Activated CD4-positive, alpha-beta memory T cell treated with anti-CD3 and anti-CD28 coated beads for 36 hours (primary cell): ENCODE results near the gene ZFP1. TPM values are rescaled to one million over a fixed set of nuclear protein-coding genes. Genes with fewer than 3 reads are reported as not detected.

Experiments
- CTCF ChIA-PET: fragments of 350-600 bp; sonication (Branson Sonifier 250); formaldehyde crosslinking; loops from one replicate; lab custom pipeline; 2021; ENCODE audit warnings: antibody characterized with exemption, inconsistent platforms; lab: Charles Lee
- POLR2A ChIA-PET: fragments of 350-600 bp; sonication (Branson Sonifier 250); formaldehyde crosslinking; loops from one replicate; lab custom pipeline; 2021; ENCODE audit warnings: antibody characterized with exemption; lab: Charles Lee
- DNase-seq: peaks from one replicate; pipeline ENCODE4 v3.0.0-alpha.2; 2020
- H3K27ac Mint-ChIP-seq: one replicate; pipeline ENCODE4 v1.8.0; 2021; ENCODE audit warnings: mixed read lengths
- H3K27me3 Mint-ChIP-seq: one replicate; pipeline ENCODE4 v1.8.0; 2021; ENCODE audit warnings: mixed read lengths
- H3K36me3 Mint-ChIP-seq: one replicate; pipeline ENCODE4 v1.8.0; 2021; ENCODE audit warnings: mixed read lengths
- H3K4me1 Mint-ChIP-seq: one replicate; pipeline ENCODE4 v1.8.0; 2021; ENCODE audit warnings: low read depth, mixed read lengths
- H3K4me3 Mint-ChIP-seq: one replicate; pipeline ENCODE4 v1.8.0; 2021; ENCODE audit warnings: mild to moderate bottlenecking, mixed read lengths
- H3K9me3 Mint-ChIP-seq: one replicate; pipeline ENCODE4 v1.8.0; 2021; ENCODE audit warnings: mixed read lengths
- intact Hi-C: fragments of 100-400 bp; cut with micrococcal nuclease; formaldehyde crosslinking; loops from one replicate; pipeline ENCODE4 v1.15.1; 2023
- total RNA-seq, 2 experiments: library from RNA; stranded (reverse); gene quantifications; one replicate each; pipeline ENCODE4 v1.2.3, GENCODE V29; 2021

Gene ZFP1
- 10 to 100 TPM; 17.2 to 19.4 TPM for total RNA-seq

- ChIA-PET CTCF (no interaction called here), POLR2A (no interaction called here)
- peak within 1 kb of the TSS; percentile 87 for H3K4me3 Mint-ChIP-seq
- peak within 1 kb of the TSS; percentile 76 for H3K27ac Mint-ChIP-seq
- H3K4me1 Mint-ChIP-seq = peaks cover 29% of the 10 kb centered on the region
- DNase-seq = peak; percentile 96
- intact Hi-C loops = loop anchor here (1.0 to 5.0 kb wide), 4 partner anchors 38 to 851 kb away; partner anchors contain the start of genes CFDP1, PSMD7 and TMEM170A
- peaks cover 36% of the 10 kb centered on the region for H3K36me3 Mint-ChIP-seq
- H3K9me3 Mint-ChIP-seq = peaks cover 27% of the 10 kb centered on the region
- no peaks in the 10 kb centered on the region for H3K27me3 Mint-ChIP-seq
Observed at GRCh38 chr16:75148311-75149195, at the start of gene ZFP1. TSS of gene ZFP1 (plus strand) at chr16:75148524. CDS start at chr16:75152952, 4,428 bp downstream.

- no peak for DNase-seq
- ChIA-PET POLR2A (interaction anchor here (0.6 to 4.7 kb wide), 8 partner anchors 11 to 549 kb away, joined by 3 to 56 read pairs (median 4); partner anchors contain the start of genes KARS1, MLKL, TERF2IP and WDR59), CTCF (interaction anchor here (1.5 to 6.4 kb wide), 5 partner anchors 11 to 237 kb away, joined by 4 to 79 read pairs (median 7); partner anchors contain the start of gene ZNRF1)
- Mint-ChIP-seq H3K36me3 (peaks cover 6% of the 10 kb centered on the region), H3K27me3 (no peaks in the 10 kb centered on the region), H3K9me3 (peaks cover 2% of the 10 kb centered on the region), H3K27ac (peak overlapping the region; percentile 92), H3K4me3 (peak overlapping the region; percentile 50), H3K4me1 (peaks cover 54% of the 10 kb centered on the region)
- intact Hi-C loops = loop anchor here (1.0 to 5.0 kb wide), 2 partner anchors 10 to 37 kb away; no protein-coding TSS in a partner anchor
Observed at GRCh38 chr16:75099075-75099667, 49.2 kb upstream of the ZFP1 start.

- peaks cover 14% of the 10 kb centered on the region for H3K36me3 Mint-ChIP-seq
- ChIA-PET CTCF (interaction anchor here (1.3 to 6.4 kb wide), 3 partner anchors 10 to 102 kb away, joined by 3 to 79 read pairs (median 20); partner anchors contain the start of gene ZNRF1), POLR2A (interaction anchor here (0.5 to 4.7 kb wide), 6 partner anchors 10 to 386 kb away, joined by 3 to 56 read pairs (median 4); partner anchors contain the start of gene WDR59)
- H3K9me3 Mint-ChIP-seq = peaks cover 2% of the 10 kb centered on the region
- H3K27ac Mint-ChIP-seq = peak overlapping the region; percentile 92
- H3K4me1 Mint-ChIP-seq = peaks cover 57% of the 10 kb centered on the region
- peak overlapping the region; percentile 50 for H3K4me3 Mint-ChIP-seq
- DNase-seq = peak; percentile 76
- H3K27me3 Mint-ChIP-seq = no peaks in the 10 kb centered on the region
- intact Hi-C loops = loop anchor here (1.0 to 5.0 kb wide), 2 partner anchors 9 to 38 kb away; no protein-coding TSS in a partner anchor
Observed at GRCh38 chr16:75099738-75100602, 48.4 kb upstream of the ZFP1 start.

- peaks cover 63% of the 10 kb centered on the region for H3K4me1 Mint-ChIP-seq
- peaks cover 14% of the 10 kb centered on the region for H3K36me3 Mint-ChIP-seq
- ChIA-PET POLR2A (interaction anchor here (1.2 to 4.7 kb wide), 2 partner anchors 9 to 57 kb away, joined by 3 to 56 read pairs; no protein-coding TSS in a partner anchor), CTCF (interaction anchor here (1.3 to 6.4 kb wide), 3 partner anchors 9 to 103 kb away, joined by 3 to 79 read pairs (median 20); partner anchors contain the start of gene ZNRF1)
- intact Hi-C loops = no loop called here
- DNase-seq = no peak
- H3K27ac Mint-ChIP-seq = no peak overlapping the region
- peaks cover 2% of the 10 kb centered on the region for H3K9me3 Mint-ChIP-seq
- no peak overlapping the region for H3K4me3 Mint-ChIP-seq
- no peaks in the 10 kb centered on the region for H3K27me3 Mint-ChIP-seq
Observed at GRCh38 chr16:75100603-75100990, 47.7 kb upstream of the ZFP1 start.

GRCh38 chr16:75101635-75102034 lies 46.7 kb upstream of the ZFP1 start:
- H3K27ac Mint-ChIP-seq = no peak overlapping the region

GRCh38 chr16:75102595-75102994 lies 45.7 kb upstream of the ZFP1 start:
- CTCF ChIA-PET = interaction anchor here (2.1 kb wide), 1 partner anchor 104 kb away, joined by 7 read pairs; the partner anchor contains the start of gene ZNRF1
- intact Hi-C loops = no loop called here
- no peak for DNase-seq
- H3K9me3 Mint-ChIP-seq = peaks cover 2% of the 10 kb centered on the region
- H3K27me3 Mint-ChIP-seq = no peaks in the 10 kb centered on the region
- H3K27ac Mint-ChIP-seq = no peak overlapping the region
- no peak overlapping the region for H3K4me3 Mint-ChIP-seq
- POLR2A ChIA-PET = no interaction called here
- peaks cover 62% of the 10 kb centered on the region for H3K4me1 Mint-ChIP-seq
- peaks cover 17% of the 10 kb centered on the region for H3K36me3 Mint-ChIP-seq

More at GRCh38 chr16:75101635-75102034, 46.7 kb upstream of the ZFP1 start:
- intact Hi-C loops = no loop called here
- peaks cover 18% of the 10 kb centered on the region for H3K36me3 Mint-ChIP-seq
- H3K4me3 Mint-ChIP-seq = no peak overlapping the region
- ChIA-PET CTCF (interaction anchor here (2.1 to 6.4 kb wide), 2 partner anchors 8 to 103 kb away, joined by 7 to 79 read pairs; partner anchors contain the start of gene ZNRF1), POLR2A (interaction anchor here (0.6 kb wide), 1 partner anchor 29 kb away, joined by 3 read pairs; no protein-coding TSS in a partner anchor)
- no peak for DNase-seq
- H3K4me1 Mint-ChIP-seq = peaks cover 63% of the 10 kb centered on the region
- peaks cover 2% of the 10 kb centered on the region for H3K9me3 Mint-ChIP-seq
- H3K27me3 Mint-ChIP-seq = no peaks in the 10 kb centered on the region

- intact Hi-C loops = no loop called here
- CTCF ChIA-PET = no interaction called here
- no peak overlapping the region for H3K27ac Mint-ChIP-seq
- H3K36me3 Mint-ChIP-seq = peaks cover 25% of the 10 kb centered on the region
- peaks cover 2% of the 10 kb centered on the region for H3K9me3 Mint-ChIP-seq
- H3K27me3 Mint-ChIP-seq = no peaks in the 10 kb centered on the region
- POLR2A ChIA-PET = interaction anchor here (0.6 kb wide), 1 partner anchor 38 kb away, joined by 3 read pairs; no protein-coding TSS in a partner anchor
- peaks cover 59% of the 10 kb centered on the region for H3K4me1 Mint-ChIP-seq
- no peak overlapping the region for H3K4me3 Mint-ChIP-seq
- no peak for DNase-seq
Observed at GRCh38 chr16:75103994-75104393, 44.3 kb upstream of the ZFP1 start.

GRCh38 chr16:75104836-75105235 lies 43.5 kb upstream of the ZFP1 start:
- H3K27ac Mint-ChIP-seq = no peak overlapping the region
- H3K4me3 Mint-ChIP-seq = no peak overlapping the region
- H3K36me3 Mint-ChIP-seq = peaks cover 26% of the 10 kb centered on the region
- ChIA-PET POLR2A (interaction anchor here (1.9 kb wide), 1 partner anchor 93 kb away, joined by 4 read pairs; no protein-coding TSS in a partner anchor), CTCF (no interaction called here)
- peaks cover 59% of the 10 kb centered on the region for H3K4me1 Mint-ChIP-seq
- DNase-seq = no peak
- intact Hi-C loops = no loop called here
- peaks cover 2% of the 10 kb centered on the region for H3K9me3 Mint-ChIP-seq
- no peaks in the 10 kb centered on the region for H3K27me3 Mint-ChIP-seq

- POLR2A ChIA-PET = interaction anchor here (0.8 to 1.9 kb wide), 2 partner anchors 94 to 110 kb away, joined by 3 to 4 read pairs; no protein-coding TSS in a partner anchor
- intact Hi-C loops = no loop called here
- Mint-ChIP-seq H3K9me3 (peaks cover 2% of the 10 kb centered on the region), H3K4me3 (no peak overlapping the region), H3K4me1 (peaks cover 59% of the 10 kb centered on the region), H3K36me3 (peaks cover 26% of the 10 kb centered on the region), H3K27ac (peak overlapping the region; percentile 40), H3K27me3 (no peaks in the 10 kb centered on the region)
- CTCF ChIA-PET = interaction anchor here (0.8 kb wide), 1 partner anchor 8 kb away, joined by 3 read pairs; no protein-coding TSS in a partner anchor
- DNase-seq = no peak
Observed at GRCh38 chr16:75105306-75106061, 42.8 kb upstream of the ZFP1 start.
